Thymus (tissue), 11 donors: ENCODE measurements around the gene PDIA4. TPM values are rescaled to one million over a fixed set of nuclear protein-coding genes. Genes with fewer than 3 reads are reported as not detected.
"Not testable (repeated sequence)": the region's sequence is repeated elsewhere in the genome, so short reads cannot be mapped to it uniquely, and the experiment has no call there.

Experiments
- DNase-seq, 9 donors: peaks; one replicate each; pipeline ENCODE4 v3.0.0-alpha.2; 2013; ENCODE audit warnings: low spot score in 9 of 9, low read depth in 6 of 9, missing footprints in 1 of 9
- H3K27ac ChIP-seq, 2 donors: one replicate each; pipeline ENCODE4 v1.5.1; 2013; ENCODE audit warnings: control low read depth in 1 of 2, low read depth in 1 of 2, low read length in 1 of 2, mild to moderate bottlenecking in 1 of 2, moderate library complexity in 1 of 2
- H3K27me3 ChIP-seq, 2 donors: one replicate each; pipeline ENCODE4 v1.5.1; 2013; ENCODE audit warnings: low read length in 1 of 2; ENCODE audit not compliant: control insufficient read depth in 2 of 2, insufficient read depth in 1 of 2
- H3K36me3 ChIP-seq, 2 donors: one replicate each; pipeline ENCODE4 v1.5.1; 2013; ENCODE audit warnings: low read length in 1 of 2, mild to moderate bottlenecking in 1 of 2, moderate library complexity in 1 of 2; ENCODE audit not compliant: control insufficient read depth in 2 of 2, insufficient read depth in 2 of 2
- H3K4me1 ChIP-seq, 2 donors: one replicate each; pipeline ENCODE4 v1.5.1; 2013; ENCODE audit warnings: low read length in 2 of 2; ENCODE audit not compliant: control insufficient read depth in 2 of 2, insufficient read depth in 2 of 2
- H3K4me3 ChIP-seq, 2 donors: one replicate each; pipeline ENCODE4 v1.5.1; 2013; ENCODE audit warnings: low read length in 2 of 2, control low read depth in 1 of 2, mild to moderate bottlenecking in 1 of 2
- H3K9me3 ChIP-seq, 2 donors: one replicate each; pipeline ENCODE4 v1.5.1; 2013; ENCODE audit warnings: low read length in 1 of 2, mild to moderate bottlenecking in 1 of 2; ENCODE audit not compliant: control insufficient read depth in 2 of 2, insufficient read depth in 1 of 2
- WGBS: extraction: QIAGEN DNeasy Blood & Tissue Kit; methylation state at CpG from one replicate; pipeline ENCODE4 v1.1.7; 2013; 5-methylcytosine and 5-hydroxymethylcytosine counted together
- polyA plus RNA-seq: library from polyadenylated mRNA; stranded (reverse); fragments of 200-250 nt; gene quantifications from one replicate; pipeline ENCODE4 v1.2.3, GENCODE V29; 2013
- total RNA-seq: library from RNA; stranded (reverse); fragments of 120-200 nt; gene quantifications from one replicate; pipeline ENCODE4 v1.2.4, GENCODE V29; 2013
- donor health status: healthy.

Gene PDIA4
- total and polyA plus RNA-seq, 2 donors, result 53.3 to 93.1 TPM

DNA sequence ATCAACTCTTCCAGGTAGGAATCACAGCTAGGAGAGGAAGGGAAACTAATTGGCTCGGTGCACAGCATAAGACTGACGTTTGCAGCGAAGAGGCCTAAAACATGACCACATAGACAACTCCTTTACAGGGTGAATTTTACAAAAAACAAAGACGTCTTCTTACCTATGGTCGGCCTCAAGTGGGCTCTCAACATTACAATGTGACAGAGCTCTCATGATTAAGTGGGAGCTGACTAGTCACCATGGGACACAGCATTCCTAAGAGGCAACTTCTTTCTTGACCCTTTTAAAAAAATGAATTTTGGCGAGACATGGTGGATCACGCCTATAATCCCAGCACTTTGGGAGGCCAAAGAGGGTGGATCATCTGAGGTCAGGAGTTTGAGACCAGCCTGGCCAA lies 4.6 kb downstream of the PDIA4 start:
- Histone ChIP-seq H3K27ac (no peak overlapping the region), H3K36me3 (peaks cover 15 to 43% of the 10 kb centered on the region in 2 donors), H3K9me3 (no peaks in the 10 kb centered on the region), H3K4me3 (no peak overlapping the region), H3K4me1 (peaks cover 8 to 26% of the 10 kb centered on the region in 2 donors), H3K27me3 (no peaks in the 10 kb centered on the region)
- DNase-seq, result no peak
- WGBS, result 83% methylated on average over 7 of the region's 7 CpGs

GRCh38 chr7:149022756-149023360 lies 5.4 kb downstream of the PDIA4 start:
- Histone ChIP-seq H3K4me3 (no peak overlapping the region), H3K27ac (no peak overlapping the region), H3K27me3 (no peaks in the 10 kb centered on the region), H3K4me1 (peaks cover 8 to 26% of the 10 kb centered on the region in 2 donors), H3K36me3 (peaks cover 18 to 45% of the 10 kb centered on the region in 2 donors), H3K9me3 (no peaks in the 10 kb centered on the region)
- 96% methylated on average over 6 of the region's 6 CpGs for WGBS
- no peak for DNase-seq

DNA sequence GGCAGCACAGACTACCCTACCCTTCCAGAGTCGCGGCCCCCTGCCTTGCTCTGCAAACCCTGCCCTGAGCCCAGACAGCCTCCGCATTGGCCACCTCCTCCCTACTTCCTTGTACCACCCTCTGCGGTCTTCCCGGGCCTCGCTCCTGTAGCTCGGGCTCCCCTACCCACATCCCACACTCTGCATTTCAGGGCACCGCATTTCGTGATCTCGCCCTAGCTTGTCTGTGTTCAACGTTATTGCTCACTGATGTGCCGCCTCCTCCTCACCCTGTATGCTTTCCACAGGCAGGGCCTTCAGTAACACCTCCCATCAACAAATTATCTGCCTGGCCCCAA lies 6.6 kb downstream of the PDIA4 start:
- Histone ChIP-seq H3K27me3 (no peaks in the 10 kb centered on the region), H3K27ac (no peak overlapping the region), H3K9me3 (no peaks in the 10 kb centered on the region), H3K36me3 (peaks cover 28 to 55% of the 10 kb centered on the region in 2 donors), H3K4me1 (peaks cover 5 to 16% of the 10 kb centered on the region in 2 donors), H3K4me3 (no peak overlapping the region)
- 94% methylated on average over 12 of the region's 12 CpGs for WGBS
- DNase-seq, result no peak

DNA sequence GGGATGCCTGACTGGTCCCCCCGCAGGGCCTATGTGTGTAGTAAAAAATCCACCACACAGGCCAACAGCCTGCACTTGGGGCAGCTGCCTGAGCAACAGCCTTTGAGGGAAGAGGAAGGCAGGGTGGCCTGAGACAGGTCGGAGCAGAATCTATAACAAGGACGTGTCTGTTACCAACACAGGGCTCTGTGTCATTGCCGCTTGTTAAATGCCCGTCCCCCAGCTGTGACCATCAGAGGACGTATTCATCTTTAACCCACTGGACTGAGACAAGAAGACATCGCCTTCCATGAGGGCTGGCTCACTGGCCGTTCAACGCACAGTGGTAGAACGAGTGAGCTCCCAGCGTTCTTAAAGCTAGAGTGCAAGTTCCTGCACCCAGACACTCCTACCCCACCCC lies 7.8 kb downstream of the PDIA4 start:
- 98% methylated on average over 11 of the region's 11 CpGs for WGBS
- Histone ChIP-seq H3K9me3 (no peaks in the 10 kb centered on the region), H3K36me3 (peaks cover 33 to 67% of the 10 kb centered on the region in 2 donors), H3K4me1 (peaks cover 0 to 5% of the 10 kb centered on the region in 2 donors), H3K27me3 (no peaks in the 10 kb centered on the region), H3K4me3 (no peak overlapping the region), H3K27ac (no peak overlapping the region)
- no peak for DNase-seq

DNA sequence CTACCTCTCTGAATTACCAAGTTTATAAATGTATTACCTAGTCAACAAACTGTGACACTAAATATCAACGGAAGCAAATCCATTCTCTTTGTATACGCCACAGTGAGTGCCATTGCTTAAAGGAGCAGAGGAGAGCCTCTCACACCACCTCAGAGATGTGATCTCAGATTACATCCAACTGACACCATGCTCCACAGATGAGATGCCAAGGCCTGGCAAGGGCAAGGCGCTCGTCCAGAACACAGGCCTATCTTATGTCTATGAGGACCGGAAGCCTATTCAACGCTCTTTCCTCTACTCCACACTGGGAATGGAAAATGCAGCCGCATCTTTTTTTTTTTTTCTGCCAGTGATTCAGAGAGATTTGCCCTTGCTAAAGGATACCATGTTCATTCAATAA lies 11.4 kb downstream of the PDIA4 start:
- no peaks in the 10 kb centered on the region for H3K27me3 ChIP-seq
- peaks cover 64 to 78% of the 10 kb centered on the region in 2 donors for H3K36me3 ChIP-seq
- no peak overlapping the region for H3K27ac ChIP-seq
- no peak overlapping the region for H3K4me3 ChIP-seq
- DNase-seq, result no peak
- WGBS, result 85% methylated on average over 7 of the region's 7 CpGs
- H3K4me1 ChIP-seq, result peaks cover 0 to 9% of the 10 kb centered on the region in 2 donors
- H3K9me3 ChIP-seq, result no peaks in the 10 kb centered on the region

DNA sequence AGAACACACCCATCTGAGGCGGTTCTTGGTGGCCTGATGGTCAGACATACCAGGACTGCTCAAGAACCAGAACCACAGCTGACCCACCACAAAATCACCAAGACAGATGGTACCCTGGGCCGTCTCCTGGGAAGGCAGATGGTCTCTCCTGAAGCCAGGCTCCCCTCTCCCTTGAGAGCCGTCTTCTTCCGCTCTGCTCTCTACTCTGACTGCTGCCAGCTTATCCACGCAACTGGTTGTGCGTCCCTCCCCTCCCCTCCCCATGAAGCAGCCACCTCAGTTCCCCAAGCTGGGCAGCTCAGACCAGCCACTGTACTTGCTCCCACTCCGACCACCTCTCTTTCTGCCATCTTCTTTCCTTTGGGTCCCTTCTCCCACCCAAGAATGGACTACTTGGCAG lies 14.0 kb downstream of the PDIA4 start:
- Histone ChIP-seq H3K9me3 (no peaks in the 10 kb centered on the region), H3K4me3 (no peak overlapping the region), H3K36me3 (peaks cover 79 to 91% of the 10 kb centered on the region in 2 donors), H3K4me1 (peaks cover 0 to 9% of the 10 kb centered on the region in 2 donors), H3K27ac (no peak overlapping the region), H3K27me3 (no peaks in the 10 kb centered on the region)
- WGBS, result 89% methylated on average over 7 of the region's 7 CpGs
- DNase-seq, result no peak

- no peak for DNase-seq
- H3K27ac ChIP-seq, result no peak overlapping the region
- no peak overlapping the region for H3K4me3 ChIP-seq
- WGBS, result 80% methylated on average over 5 of the region's 5 CpGs
- peaks cover 0 to 9% of the 10 kb centered on the region in 2 donors for H3K4me1 ChIP-seq
- no peaks in the 10 kb centered on the region for H3K27me3 ChIP-seq
- peaks cover 80 to 91% of the 10 kb centered on the region in 2 donors for H3K36me3 ChIP-seq
- no peaks in the 10 kb centered on the region for H3K9me3 ChIP-seq
Observed at GRCh38 chr7:149013876-149014275, 14.4 kb downstream of the PDIA4 start.

DNA sequence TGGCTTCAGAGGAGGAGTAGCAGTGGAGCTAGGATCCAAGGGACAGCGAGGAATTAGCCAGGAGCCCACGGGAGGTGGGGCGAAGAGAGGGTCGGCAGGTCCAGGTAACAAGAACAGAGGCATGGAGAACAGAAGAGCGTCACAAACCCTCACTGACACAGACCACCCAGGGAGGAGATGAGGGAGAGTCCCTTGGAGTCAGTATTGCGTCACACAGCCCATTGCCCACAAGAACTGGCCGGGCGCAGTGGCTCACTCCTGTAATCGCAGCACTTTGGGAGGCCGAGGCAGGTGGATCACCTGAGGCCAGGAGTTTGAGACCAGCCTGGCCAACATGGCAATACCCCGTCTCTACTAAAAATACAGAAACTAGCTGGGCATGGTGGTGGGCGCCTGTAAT lies 15.6 kb downstream of the PDIA4 start:
- H3K9me3 ChIP-seq, H3K27me3 ChIP-seq, DNase-seq, H3K27ac ChIP-seq, H3K4me3 ChIP-seq, H3K4me1 ChIP-seq: not testable (repeated sequence)
- 86% methylated on average over 12 of the region's 12 CpGs for WGBS
- peaks cover 84 to 95% of the 10 kb centered on the region in 2 donors for H3K36me3 ChIP-seq

DNA sequence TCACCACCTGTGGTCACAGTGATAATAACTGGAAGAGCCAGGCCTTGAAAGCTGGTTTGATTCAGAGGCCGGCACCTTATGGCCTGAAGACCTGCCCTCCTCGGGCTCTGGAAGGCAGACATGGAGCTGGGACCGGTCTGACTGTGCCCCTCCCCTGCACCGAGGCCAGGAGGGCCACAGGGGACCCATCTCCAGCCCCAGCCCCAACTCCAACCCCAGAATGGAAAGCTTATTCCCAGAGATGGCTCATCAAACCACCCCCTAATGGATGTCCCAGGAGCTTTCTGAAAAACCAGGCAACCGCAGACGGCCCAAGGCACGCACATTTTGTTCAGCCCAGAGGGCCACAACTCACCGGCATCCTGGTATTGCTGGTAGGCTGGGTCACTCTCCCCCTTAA lies 16.8 kb downstream of the PDIA4 start:
- H3K4me1 ChIP-seq, result peaks cover 0 to 9% of the 10 kb centered on the region in 2 donors
- 98% methylated on average over 8 of the region's 8 CpGs for WGBS
- H3K36me3 ChIP-seq, result peaks cover 88 to 96% of the 10 kb centered on the region in 2 donors
- H3K27me3 ChIP-seq, result no peaks in the 10 kb centered on the region
- no peak overlapping the region for H3K27ac ChIP-seq
- no peak for DNase-seq
- no peaks in the 10 kb centered on the region for H3K9me3 ChIP-seq
- H3K4me3 ChIP-seq, result no peak overlapping the region
